Neutrophil (primary cell): ENCODE results near the gene LYL1.

Source experiments
- H3K27ac ChIP-seq: fragments of 200-600 bp; sonication (generic); 2 replicates; pipeline ENCODE4 v1.5.1; 2016; ENCODE audit warnings: mild to moderate bottlenecking, moderate library complexity
- H3K27me3 ChIP-seq: fragments of 200-600 bp; sonication (generic); 2 replicates; pipeline ENCODE4 v1.6.0; 2016; ENCODE audit warnings: mild to moderate bottlenecking
- H3K36me3 ChIP-seq: fragments of 200-600 bp; sonication (generic); 2 replicates; pipeline ENCODE4 v1.5.1; 2017
- H3K4me1 ChIP-seq, 2 experiments: fragments of 200-600 bp in 1 of 2; sonication (generic) in 1 of 2; 1 replicate in 1 of 2; 2 replicates in 1 of 2; pipeline versions ENCODE4 v1.5.1 to v1.6.1; 2013 to 2016; ENCODE audit warnings: low read depth in 1 of 2, low read length in 1 of 2, mild to moderate bottlenecking in 1 of 2, moderate library complexity in 1 of 2; ENCODE audit not compliant: control insufficient read depth in 1 of 2, insufficient read depth in 1 of 2
- H3K4me3 ChIP-seq, 2 experiments: fragments of 200-600 bp in 1 of 2; sonication (generic) in 1 of 2; 1 replicate in 1 of 2; 2 replicates in 1 of 2; pipeline ENCODE4 v1.5.1; 2013 to 2016; ENCODE audit warnings: low read depth in 1 of 2, low read length in 1 of 2, mild to moderate bottlenecking in 1 of 2, moderate library complexity in 1 of 2
- H3K9me3 ChIP-seq: fragments of 200-600 bp; sonication (generic); 2 replicates; pipeline ENCODE4 v1.5.1; 2016
- TF ChIP-seq, protein P1 (sequence below): fragments of 200-600 bp; sonication (generic); IDR thresholded peaks from 2 replicates; pipeline ENCODE4 v1.5.1; 2016; ENCODE audit warnings: antibody characterized with exemption

The LYL1 gene

DNA sequence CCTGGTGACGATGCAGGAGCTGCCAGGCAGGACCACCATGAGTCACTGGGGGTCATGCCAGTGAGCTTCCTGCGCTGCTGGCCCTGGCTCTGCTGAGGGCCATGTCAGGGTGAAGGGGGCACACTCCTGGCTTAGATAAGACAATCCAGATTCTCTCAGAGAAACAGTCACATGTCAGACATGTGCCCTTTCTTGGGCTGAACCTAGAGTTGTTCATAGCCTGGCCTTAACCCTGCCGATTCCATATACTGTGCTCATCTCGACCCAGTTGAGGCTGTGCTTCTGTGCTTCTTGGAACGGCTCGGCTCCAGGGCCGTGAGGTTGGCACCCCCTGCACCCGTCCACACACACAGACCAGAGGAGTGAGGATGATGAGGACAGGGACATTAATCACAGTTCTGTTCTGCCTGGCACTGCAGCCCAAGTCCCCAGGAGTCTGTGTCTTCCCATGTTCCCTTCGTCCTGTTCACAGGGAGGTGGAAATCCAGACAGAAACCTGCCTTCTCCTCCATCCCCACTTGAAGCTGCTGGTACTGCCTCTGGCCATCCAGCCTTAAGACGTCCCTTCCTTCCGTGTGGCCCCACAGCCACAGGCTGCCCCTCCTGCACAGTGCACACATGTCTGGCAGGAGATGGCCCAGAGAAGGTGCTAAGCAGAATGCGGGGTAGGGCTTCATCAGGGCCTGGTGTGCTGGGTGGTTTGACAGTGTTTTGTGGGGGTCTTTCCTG lies 50.0 kb downstream of the LYL1 start:
- Histone ChIP-seq H3K27me3 (peaks cover 67% of the 10 kb centered on the region), H3K4me1 (peaks cover 0 to 5% of the 10 kb centered on the region in 2 experiments), H3K9me3 (no peaks in the 10 kb centered on the region), H3K36me3 (no peaks in the 10 kb centered on the region), H3K27ac (no peak overlapping the region), H3K4me3 (no peak overlapping the region)
- TF ChIP-seq, protein P1, sequence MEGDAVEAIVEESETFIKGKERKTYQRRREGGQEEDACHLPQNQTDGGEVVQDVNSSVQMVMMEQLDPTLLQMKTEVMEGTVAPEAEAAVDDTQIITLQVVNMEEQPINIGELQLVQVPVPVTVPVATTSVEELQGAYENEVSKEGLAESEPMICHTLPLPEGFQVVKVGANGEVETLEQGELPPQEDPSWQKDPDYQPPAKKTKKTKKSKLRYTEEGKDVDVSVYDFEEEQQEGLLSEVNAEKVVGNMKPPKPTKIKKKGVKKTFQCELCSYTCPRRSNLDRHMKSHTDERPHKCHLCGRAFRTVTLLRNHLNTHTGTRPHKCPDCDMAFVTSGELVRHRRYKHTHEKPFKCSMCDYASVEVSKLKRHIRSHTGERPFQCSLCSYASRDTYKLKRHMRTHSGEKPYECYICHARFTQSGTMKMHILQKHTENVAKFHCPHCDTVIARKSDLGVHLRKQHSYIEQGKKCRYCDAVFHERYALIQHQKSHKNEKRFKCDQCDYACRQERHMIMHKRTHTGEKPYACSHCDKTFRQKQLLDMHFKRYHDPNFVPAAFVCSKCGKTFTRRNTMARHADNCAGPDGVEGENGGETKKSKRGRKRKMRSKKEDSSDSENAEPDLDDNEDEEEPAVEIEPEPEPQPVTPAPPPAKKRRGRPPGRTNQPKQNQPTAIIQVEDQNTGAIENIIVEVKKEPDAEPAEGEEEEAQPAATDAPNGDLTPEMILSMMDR, result no peak

- TF ChIP-seq, protein P1, result no peak
- H3K27me3 ChIP-seq, result peaks cover 60% of the 10 kb centered on the region
- H3K4me1 ChIP-seq, result peaks cover 0 to 5% of the 10 kb centered on the region in 2 experiments
- H3K4me3 ChIP-seq, result no peak overlapping the region
- H3K9me3 ChIP-seq, result no peaks in the 10 kb centered on the region
- no peak overlapping the region for H3K27ac ChIP-seq
- no peaks in the 10 kb centered on the region for H3K36me3 ChIP-seq
These were observed 51.0 kb downstream of the LYL1 start for GRCh38 chr19:13051557-13052165.

DNA sequence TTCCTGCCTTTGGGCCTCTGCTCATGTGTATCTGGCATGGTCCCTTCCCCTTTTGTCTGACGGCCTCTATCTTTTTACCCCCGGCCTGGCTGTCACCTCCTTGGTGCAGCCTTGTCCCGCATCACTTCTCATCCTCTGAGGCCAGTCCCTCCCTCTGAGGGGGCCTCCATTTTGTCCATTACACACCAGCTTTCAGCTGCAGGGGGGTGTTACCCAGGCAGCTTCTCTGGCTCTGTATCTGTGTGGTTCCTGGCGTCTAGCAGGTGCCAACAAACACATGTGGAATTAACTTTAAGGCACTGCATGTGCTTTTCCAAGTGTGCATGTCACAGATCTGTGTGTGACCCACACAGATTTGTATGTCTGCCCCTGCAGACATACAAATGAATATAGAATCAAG lies 52.4 kb downstream of the LYL1 start:
- no peak overlapping the region for H3K27ac ChIP-seq
- peaks cover 46% of the 10 kb centered on the region for H3K27me3 ChIP-seq
- no peaks in the 10 kb centered on the region for H3K9me3 ChIP-seq
- TF ChIP-seq, protein P1, result no peak
- H3K36me3 ChIP-seq, result no peaks in the 10 kb centered on the region
- H3K4me1 ChIP-seq, result peaks cover 0 to 5% of the 10 kb centered on the region in 2 experiments
- H3K4me3 ChIP-seq, result no peak overlapping the region
